Caco-2 (cell line): ENCODE results near the gene AUTS2. TPM values are rescaled to one million over a fixed set of nuclear protein-coding genes. Genes with fewer than 3 reads are reported as not detected.

Source experiments
- BruUV-seq: library from RNA; stranded (reverse); fragments of 400-500 nt; replicated peaks from 2 replicates; lab custom pipeline; 2021; lab: Mats Ljungman, UMichigan
- CTCF ChIA-PET: fragments of 300-600 bp; sonication (Branson Sonifier 250); formaldehyde crosslinking; loops from one replicate; lab custom pipeline; 2022; ENCODE audit warnings: antibody characterized with exemption; lab: Charles Lee
- POLR2A ChIA-PET: fragments of 300-600 bp; sonication (Branson Sonifier 250); formaldehyde crosslinking; loops from one replicate; lab custom pipeline; 2022; ENCODE audit warnings: antibody characterized with exemption; lab: Charles Lee
- DNase-seq, 2 experiments: peaks; one replicate each; pipeline versions ENCODE4 v3.0.0 to v3.0.0-alpha.2; 2020 to 2022
- H3K27me3 ChIP-seq: replicated peaks from 2 replicates; pipeline ENCODE4 v1.6.0; 2011; ENCODE audit warnings: low read length; ENCODE audit not compliant: control insufficient read depth, insufficient read depth
- H3K36me3 ChIP-seq: 2 replicates; pipeline ENCODE4 v1.5.1; 2011; ENCODE audit warnings: low read length; ENCODE audit not compliant: control insufficient read depth, insufficient read depth
- H3K4me1 ChIP-seq: fragments of 250-450 bp; sonication (Bioruptor Pico); 2 replicates; pipeline ENCODE4 v1.5.1; 2020; ENCODE audit warnings: mild to moderate bottlenecking
- H3K4me3 ChIP-seq: 2 replicates; pipeline ENCODE4 v1.5.1; 2011; ENCODE audit warnings: low read depth, mild to moderate bottlenecking, control low read depth, low read length
- H3K9me3 ChIP-seq: fragments of 250-450 bp; sonication (Bioruptor Pico); 2 replicates; pipeline ENCODE4 v1.5.1; 2020; ENCODE audit warnings: mild to moderate bottlenecking, moderate library complexity
- H3K27ac Mint-ChIP-seq: one replicate; pipeline ENCODE4 v1.8.0; 2022; ENCODE audit warnings: mixed read lengths; ENCODE audit not compliant: unreplicated experiment
- H3K27me3 Mint-ChIP-seq: one replicate; pipeline ENCODE4 v1.8.0; 2022; ENCODE audit warnings: mixed read lengths; ENCODE audit not compliant: insufficient read depth, unreplicated experiment
- H3K36me3 Mint-ChIP-seq: one replicate; pipeline ENCODE4 v1.8.0; 2022; ENCODE audit warnings: mild to moderate bottlenecking, mixed read lengths; ENCODE audit not compliant: insufficient read depth, unreplicated experiment
- H3K4me1 Mint-ChIP-seq: one replicate; pipeline ENCODE4 v1.8.0; 2022; ENCODE audit warnings: low read depth, mixed read lengths; ENCODE audit not compliant: unreplicated experiment
- H3K4me3 Mint-ChIP-seq: one replicate; pipeline ENCODE4 v1.8.0; 2022; ENCODE audit warnings: mild to moderate bottlenecking, moderate library complexity, mixed read lengths; ENCODE audit not compliant: unreplicated experiment
- H3K9me3 Mint-ChIP-seq: one replicate; pipeline ENCODE4 v1.8.0; 2022; ENCODE audit warnings: mixed read lengths; ENCODE audit not compliant: unreplicated experiment
- CTCF ChIP-seq, 2 experiments: fragments of 200-600 bp in 1 of 2; IDR thresholded peaks; 1 replicate in 1 of 2; 2 replicates in 1 of 2; pipeline versions ENCODE4 v1.5.1 to v1.8.0; 2011 to 2022; ENCODE audit warnings: antibody characterized with exemption in 1 of 2, control low read depth in 1 of 2, inconsistent platforms in 1 of 2, low read depth in 1 of 2, low read length in 1 of 2, mild to moderate bottlenecking in 1 of 2, moderate library complexity in 1 of 2; ENCODE audit not compliant: insufficient read depth in 1 of 2, severe bottlenecking in 1 of 2, unreplicated experiment in 1 of 2
- intact Hi-C: fragments of 100-400 bp; cut with micrococcal nuclease; formaldehyde crosslinking; loops from one replicate; pipeline ENCODE4 v1.10.0; 2022; ENCODE audit not compliant: unreplicated experiment
- total RNA-seq: library from RNA; stranded (reverse); gene quantifications from 2 replicates; pipeline ENCODE4 v1.2.3, GENCODE V29; 2022

Gene AUTS2
- total RNA-seq, 1 experiment from 2014 or later = 37.1 TPM

DNA sequence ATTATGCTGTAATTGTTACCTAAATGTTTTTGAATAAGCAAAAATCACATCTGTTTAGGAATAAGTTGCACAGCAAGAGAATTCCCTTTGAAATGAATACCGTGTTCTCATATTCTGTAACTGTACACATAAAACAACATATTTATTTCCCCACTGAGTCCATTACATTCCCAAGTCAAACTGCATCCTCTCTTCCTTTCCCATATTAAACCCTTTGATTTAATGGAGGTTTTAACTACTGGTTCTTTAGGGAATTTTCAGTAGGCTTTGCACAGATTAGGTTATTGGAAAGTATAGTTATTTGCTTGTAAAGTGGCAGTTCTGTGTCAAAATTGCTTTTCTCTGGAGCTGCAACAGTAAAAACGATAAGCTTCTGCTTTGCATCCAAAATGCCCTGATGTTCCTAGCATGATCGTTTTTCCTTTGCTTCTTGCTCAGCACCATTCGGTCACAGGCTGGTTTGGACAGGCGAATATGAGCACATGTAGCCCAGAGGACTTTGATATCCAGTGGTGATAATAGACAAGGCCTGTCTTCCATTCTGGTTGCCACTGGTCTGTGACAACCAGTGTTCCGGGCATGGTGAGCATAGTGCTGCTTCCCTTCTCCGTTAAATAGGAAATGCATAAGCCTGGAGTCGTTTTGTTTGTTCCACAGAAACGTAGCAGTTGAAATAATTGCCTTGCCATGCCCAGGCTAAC, 696.1 kb downstream of the AUTS2 start:
- ChIA-PET POLR2A (no interaction called here), CTCF (no interaction called here)
- no peak overlapping the region for H3K4me3 ChIP-seq
- H3K4me1 ChIP-seq = peaks cover 15% of the 10 kb centered on the region
- H3K27me3 Mint-ChIP-seq = no peaks in the 10 kb centered on the region
- intact Hi-C loops = no loop called here
- no peaks in the 10 kb centered on the region for H3K27me3 ChIP-seq
- no peaks in the 10 kb centered on the region for H3K9me3 ChIP-seq
- H3K9me3 Mint-ChIP-seq = peaks cover 9% of the 10 kb centered on the region
- no peak overlapping the region for H3K4me3 Mint-ChIP-seq
- BruUV-seq = no TSS peak
- no peak for TF ChIP-seq CTCF (IDR thresholded peaks at IDR 0.05; ENCODE audit: insufficient read depth in 1 of 2, low read depth in 1 of 2, low read length in 1 of 2, severe bottlenecking in 1 of 2, unreplicated experiment in 1 of 2)
- no peak overlapping the region for H3K27ac Mint-ChIP-seq
- H3K36me3 Mint-ChIP-seq = no peaks in the 10 kb centered on the region
- H3K4me1 Mint-ChIP-seq = peaks cover 14% of the 10 kb centered on the region
- no peaks in the 10 kb centered on the region for H3K36me3 ChIP-seq
- DNase-seq = no peak

- Mint-ChIP-seq H3K27me3 (no peaks in the 10 kb centered on the region), H3K4me3 (no peak overlapping the region), H3K9me3 (peaks cover 9% of the 10 kb centered on the region), H3K36me3 (no peaks in the 10 kb centered on the region), H3K4me1 (peaks cover 13% of the 10 kb centered on the region), H3K27ac (no peak overlapping the region)
- ChIA-PET POLR2A (no interaction called here), CTCF (no interaction called here)
- Histone ChIP-seq H3K9me3 (no peaks in the 10 kb centered on the region), H3K27me3 (no peaks in the 10 kb centered on the region), H3K4me1 (peaks cover 5% of the 10 kb centered on the region; the same call in 1 of the 2 replicates), H3K36me3 (no peaks in the 10 kb centered on the region), H3K4me3 (no peak overlapping the region)
- TF ChIP-seq CTCF (IDR thresholded peaks at IDR 0.05; ENCODE audit: insufficient read depth in 1 of 2, low read depth in 1 of 2, low read length in 1 of 2, severe bottlenecking in 1 of 2, unreplicated experiment in 1 of 2) = no peak
- no TSS peak for BruUV-seq
- DNase-seq = no peak
- intact Hi-C loops = no loop called here
These were observed 700.7 kb downstream of the AUTS2 start for GRCh38 chr7:70298780-70299471.

GRCh38 chr7:70299472-70299807, 701.2 kb downstream of the AUTS2 start:
- DNase-seq = no peak
- intact Hi-C loops = no loop called here
- Histone ChIP-seq H3K4me1 (peaks cover 5% of the 10 kb centered on the region; the same call in 1 of the 2 replicates), H3K9me3 (no peaks in the 10 kb centered on the region), H3K4me3 (no peak overlapping the region), H3K27me3 (no peaks in the 10 kb centered on the region), H3K36me3 (no peaks in the 10 kb centered on the region)
- Mint-ChIP-seq H3K4me3 (no peak overlapping the region), H3K9me3 (peaks cover 9% of the 10 kb centered on the region), H3K36me3 (no peaks in the 10 kb centered on the region), H3K4me1 (peaks cover 14% of the 10 kb centered on the region), H3K27me3 (no peaks in the 10 kb centered on the region), H3K27ac (no peak overlapping the region)
- POLR2A ChIA-PET = no interaction called here
- no TSS peak for BruUV-seq
- no peak for TF ChIP-seq CTCF (IDR thresholded peaks at IDR 0.05; ENCODE audit: insufficient read depth in 1 of 2, low read depth in 1 of 2, low read length in 1 of 2, severe bottlenecking in 1 of 2, unreplicated experiment in 1 of 2)
- CTCF ChIA-PET = no interaction called here
